Subcutaneous adipose tissue (tissue), 4 donors: ENCODE data around the gene MRPL14. TPM values are rescaled to one million over a fixed set of nuclear protein-coding genes. Genes with fewer than 3 reads are reported as not detected.

Experiments used
- total RNA-seq, 4 donors: library from RNA; depleted of rRNA; stranded (reverse); fragments of >200 nt; gene quantifications; one replicate each; pipeline ENCODE4 v1.1.0, GENCODE V29; 2016
- TF ChIP-seq, protein P1 (sequence below): fragments of 450-650 bp; IDR thresholded peaks from one replicate; pipeline ENCODE4 v1.5.1; 2016; ENCODE audit warnings: low read depth, mild to moderate bottlenecking, control low read depth, antibody characterized with exemption, moderate library complexity

Gene MRPL14
- total RNA-seq, 4 donors from 2014 or later = 26.2 to 30.8 (median 27.6) TPM

DNA sequence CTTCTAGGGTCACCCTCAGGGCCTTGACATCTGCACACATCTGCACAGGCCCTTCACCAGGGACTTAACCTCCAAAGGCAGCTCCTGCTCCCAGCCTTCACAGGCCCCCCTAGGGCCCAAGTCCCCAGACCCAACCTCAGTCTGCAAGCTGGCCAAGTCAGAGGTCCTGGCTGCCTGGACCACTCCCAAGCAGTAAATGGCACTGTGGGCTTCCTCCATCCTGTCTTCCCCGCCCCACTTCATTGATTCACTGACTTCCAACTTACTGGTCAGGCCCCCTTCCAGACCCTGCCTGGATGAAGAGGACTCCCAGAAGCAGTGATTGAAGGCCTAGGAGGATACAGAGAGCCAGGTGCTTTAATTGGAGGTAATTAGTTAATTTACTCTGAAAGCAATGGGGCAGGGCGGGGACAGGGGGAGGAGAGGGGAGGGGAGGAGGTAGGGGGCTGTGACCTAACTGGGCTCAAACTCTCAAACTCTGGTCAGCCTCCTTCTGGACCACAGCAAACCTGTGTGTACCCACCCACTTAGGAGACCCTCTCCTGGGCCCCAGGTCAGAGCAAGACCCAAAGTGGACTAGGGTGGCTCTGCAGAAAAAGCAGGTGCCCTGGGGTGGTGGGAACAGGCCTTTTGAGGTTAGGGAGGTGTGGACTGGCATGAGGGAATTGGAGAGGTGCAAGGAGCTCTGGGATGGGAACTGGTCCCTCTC, 51.5 kb downstream of the MRPL14 start:
- TF ChIP-seq, protein P1, sequence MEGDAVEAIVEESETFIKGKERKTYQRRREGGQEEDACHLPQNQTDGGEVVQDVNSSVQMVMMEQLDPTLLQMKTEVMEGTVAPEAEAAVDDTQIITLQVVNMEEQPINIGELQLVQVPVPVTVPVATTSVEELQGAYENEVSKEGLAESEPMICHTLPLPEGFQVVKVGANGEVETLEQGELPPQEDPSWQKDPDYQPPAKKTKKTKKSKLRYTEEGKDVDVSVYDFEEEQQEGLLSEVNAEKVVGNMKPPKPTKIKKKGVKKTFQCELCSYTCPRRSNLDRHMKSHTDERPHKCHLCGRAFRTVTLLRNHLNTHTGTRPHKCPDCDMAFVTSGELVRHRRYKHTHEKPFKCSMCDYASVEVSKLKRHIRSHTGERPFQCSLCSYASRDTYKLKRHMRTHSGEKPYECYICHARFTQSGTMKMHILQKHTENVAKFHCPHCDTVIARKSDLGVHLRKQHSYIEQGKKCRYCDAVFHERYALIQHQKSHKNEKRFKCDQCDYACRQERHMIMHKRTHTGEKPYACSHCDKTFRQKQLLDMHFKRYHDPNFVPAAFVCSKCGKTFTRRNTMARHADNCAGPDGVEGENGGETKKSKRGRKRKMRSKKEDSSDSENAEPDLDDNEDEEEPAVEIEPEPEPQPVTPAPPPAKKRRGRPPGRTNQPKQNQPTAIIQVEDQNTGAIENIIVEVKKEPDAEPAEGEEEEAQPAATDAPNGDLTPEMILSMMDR = no peak

DNA sequence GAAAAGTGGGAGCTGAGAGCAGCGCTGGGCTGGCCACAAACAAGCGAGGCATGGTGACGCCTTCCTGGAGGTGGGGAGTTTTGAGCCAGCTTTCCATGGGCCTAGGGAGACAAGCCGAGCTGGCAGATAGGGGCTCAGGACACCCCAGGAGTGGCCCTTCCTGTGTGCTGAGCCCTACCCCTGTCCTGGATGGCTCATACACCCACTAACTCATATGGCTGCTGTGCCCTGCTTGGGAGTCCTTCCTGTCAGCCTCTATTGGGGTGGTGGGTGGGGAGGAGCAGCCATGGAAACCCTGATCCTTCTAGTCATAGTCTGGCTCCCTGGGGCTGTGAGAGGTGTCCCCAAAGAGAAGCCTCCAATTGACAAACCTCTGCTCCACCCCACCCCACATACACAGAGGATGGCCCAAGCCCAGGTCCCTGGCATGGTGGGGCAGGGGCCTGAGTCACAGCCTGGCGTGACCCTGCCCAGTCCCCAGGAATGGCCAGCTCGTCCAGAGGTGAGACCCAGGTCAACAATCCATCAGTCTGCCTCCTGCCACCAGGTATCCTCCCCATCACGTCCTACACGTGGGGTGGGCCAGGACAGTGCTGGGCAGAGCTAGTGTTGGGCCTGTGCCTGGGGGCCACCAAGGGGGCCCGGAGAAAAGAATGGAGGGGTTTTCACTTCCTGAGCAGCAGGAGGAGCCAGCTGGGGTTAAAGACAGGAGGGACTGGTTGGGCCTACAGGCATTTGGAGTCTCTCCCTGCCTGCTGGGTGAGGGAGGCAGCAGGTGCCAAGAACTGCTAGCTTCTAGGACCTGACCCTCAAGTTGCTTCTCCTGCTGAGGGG, 52.2 kb downstream of the MRPL14 start:
- TF ChIP-seq, protein P1 = no peak

DNA sequence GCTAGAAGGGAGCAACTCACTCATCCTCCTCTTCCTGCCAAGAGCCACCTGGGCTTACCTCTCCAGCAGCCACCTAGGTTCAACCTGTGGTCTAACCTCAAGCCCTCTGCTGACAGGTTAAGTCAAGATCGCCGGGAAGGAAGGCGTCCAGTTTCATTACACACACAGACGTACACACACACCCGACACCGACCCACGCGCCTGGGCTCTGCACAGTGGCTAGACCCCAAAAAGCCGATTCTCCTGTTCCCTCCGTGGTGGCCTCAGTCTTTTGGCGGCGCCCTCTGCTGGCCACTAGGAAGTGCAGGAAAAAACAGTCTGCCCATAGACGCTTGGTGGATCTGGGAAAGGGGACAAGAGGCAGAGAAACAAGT, 52.8 kb downstream of the MRPL14 start:
- TF ChIP-seq, protein P1 = no peak

DNA sequence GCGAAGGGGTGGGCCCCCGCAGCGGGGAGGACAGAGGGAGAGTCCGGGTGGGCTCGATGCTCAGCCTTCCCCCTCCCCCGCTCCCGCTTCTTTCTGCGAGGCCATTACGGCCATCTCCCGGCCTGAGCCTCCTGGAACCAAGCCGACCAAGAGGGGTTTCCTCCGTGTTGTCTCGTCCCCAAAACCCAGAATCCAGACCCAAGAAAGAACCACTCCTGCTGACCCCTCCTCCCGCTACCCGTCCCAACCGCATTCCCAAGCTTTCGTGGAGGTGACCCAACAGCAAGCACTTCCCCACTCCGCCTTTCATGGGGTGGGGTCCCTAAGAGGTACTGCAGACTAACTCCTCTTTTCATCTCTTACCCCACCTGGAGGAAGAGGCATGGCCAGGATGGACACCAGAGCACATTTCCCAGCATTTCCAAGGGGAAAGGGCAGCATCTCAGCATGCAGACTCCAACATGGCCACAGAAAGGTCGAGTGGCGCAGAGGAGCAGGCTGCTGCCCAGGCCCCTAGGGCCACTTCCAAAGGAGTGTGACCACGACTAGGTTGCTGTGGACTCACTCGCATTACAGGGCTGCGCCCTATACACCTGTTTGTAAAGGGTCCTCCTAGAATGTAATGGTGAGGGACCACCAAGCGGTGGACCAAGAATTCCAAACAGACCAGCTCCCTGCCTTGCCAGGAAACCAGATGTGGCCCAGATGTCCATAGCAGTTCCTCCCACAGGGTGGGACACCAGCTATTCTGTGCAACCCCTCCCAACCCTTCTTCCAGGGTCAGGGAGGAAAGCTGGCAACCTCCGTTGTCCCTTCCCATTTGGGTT, 53.4 kb downstream of the MRPL14 start:
- TF ChIP-seq, protein P1 = no peak

DNA sequence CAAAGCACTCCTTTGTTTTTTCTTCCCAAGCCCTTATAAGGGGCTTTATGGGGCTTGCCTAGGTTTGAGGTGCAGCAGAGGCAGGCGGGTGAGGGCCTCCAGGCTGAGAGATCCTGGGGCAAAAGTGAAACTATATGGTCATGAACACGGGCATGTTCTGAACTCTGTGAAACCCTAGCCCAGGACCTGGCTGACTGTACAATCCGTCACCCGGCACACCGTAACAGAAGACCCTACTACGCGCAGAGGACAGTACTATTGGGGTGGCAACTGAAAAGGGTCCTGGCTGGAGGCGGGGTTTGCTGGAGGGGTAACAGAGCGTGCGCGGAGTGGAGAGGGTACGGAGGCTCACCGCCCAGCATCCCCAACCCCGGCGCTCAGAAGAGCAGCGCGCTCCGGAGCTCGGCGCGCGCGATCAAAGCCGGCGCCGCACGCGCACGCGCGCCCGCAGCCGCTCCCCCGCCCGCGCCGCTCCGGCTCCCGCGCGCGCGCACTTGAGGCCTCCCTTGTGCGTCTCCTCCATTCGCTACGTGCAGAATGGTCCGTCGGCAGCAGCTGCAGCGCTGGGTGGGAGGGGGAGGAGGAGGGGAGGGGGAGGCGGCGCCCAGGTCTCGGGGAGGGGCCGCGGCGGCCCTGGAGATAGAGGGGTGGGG, 54.2 kb downstream of the MRPL14 start:
- TF ChIP-seq, protein P1 = no peak

DNA sequence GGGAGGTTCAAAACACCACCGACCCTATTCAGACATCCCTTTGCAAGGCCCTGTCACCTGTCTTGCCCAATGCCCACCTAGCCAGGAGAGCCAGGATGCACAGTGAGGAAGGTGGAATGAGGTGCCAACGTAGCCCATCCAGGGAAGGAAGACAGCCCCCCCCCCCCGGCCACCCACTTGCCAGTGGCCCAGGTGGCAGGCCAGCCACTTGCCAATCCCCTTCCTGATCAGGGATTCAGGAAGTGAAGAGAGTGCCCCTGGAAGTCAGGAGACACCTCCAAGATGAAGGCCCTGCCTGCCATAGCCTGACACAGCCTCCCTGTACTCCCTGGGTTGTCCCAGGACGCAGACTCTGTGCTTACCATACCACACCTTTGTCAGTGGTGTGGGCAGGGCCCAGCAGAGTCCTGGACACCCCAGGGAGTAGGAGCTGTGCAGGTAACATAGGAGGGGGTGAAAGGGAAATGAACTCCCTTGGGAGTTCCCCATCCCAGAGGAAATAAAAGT, 54.7 kb downstream of the MRPL14 start:
- TF ChIP-seq, protein P1 = no peak
